ENCODE measurements around the gene ZMYND8. TPM values are rescaled to one million over a fixed set of nuclear protein-coding genes. Genes with fewer than 3 reads are reported as not detected.

Gene ZMYND8
- total and polyA plus RNA-seq, 3 donors from 2014 or later, result 30.4 to 102 (median 87.2) TPM

- Histone ChIP-seq H3K9me3 (no peaks in the 10 kb centered on the region), H3K36me3 (ENCODE audit: low read depth, missing control alignments) (no peaks in the 10 kb centered on the region), H3K4me1 (no peaks in the 10 kb centered on the region), H3K4me3 (no peak overlapping the region), H3K27me3 (no peaks in the 10 kb centered on the region), H3K27ac (no peak overlapping the region)
- DNase-seq, result no peak
- intact Hi-C loops (cut with DNase I; ENCODE audit: low total_unique reads), result loop anchor here (10.0 kb wide), 1 partner anchor 413 kb away; no protein-coding TSS in a partner anchor
- 85 to 91% methylated on average over 8 to 9 of the region's 9 CpGs for WGBS, 2 donors
- TF ChIP-seq POLR2A (IDR thresholded peaks at IDR 0.05), result no peak
- TF ChIP-seq, protein P1, sequence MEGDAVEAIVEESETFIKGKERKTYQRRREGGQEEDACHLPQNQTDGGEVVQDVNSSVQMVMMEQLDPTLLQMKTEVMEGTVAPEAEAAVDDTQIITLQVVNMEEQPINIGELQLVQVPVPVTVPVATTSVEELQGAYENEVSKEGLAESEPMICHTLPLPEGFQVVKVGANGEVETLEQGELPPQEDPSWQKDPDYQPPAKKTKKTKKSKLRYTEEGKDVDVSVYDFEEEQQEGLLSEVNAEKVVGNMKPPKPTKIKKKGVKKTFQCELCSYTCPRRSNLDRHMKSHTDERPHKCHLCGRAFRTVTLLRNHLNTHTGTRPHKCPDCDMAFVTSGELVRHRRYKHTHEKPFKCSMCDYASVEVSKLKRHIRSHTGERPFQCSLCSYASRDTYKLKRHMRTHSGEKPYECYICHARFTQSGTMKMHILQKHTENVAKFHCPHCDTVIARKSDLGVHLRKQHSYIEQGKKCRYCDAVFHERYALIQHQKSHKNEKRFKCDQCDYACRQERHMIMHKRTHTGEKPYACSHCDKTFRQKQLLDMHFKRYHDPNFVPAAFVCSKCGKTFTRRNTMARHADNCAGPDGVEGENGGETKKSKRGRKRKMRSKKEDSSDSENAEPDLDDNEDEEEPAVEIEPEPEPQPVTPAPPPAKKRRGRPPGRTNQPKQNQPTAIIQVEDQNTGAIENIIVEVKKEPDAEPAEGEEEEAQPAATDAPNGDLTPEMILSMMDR (IDR thresholded peaks at IDR 0.05), result no peak
Measured at GRCh38 chr20:47167846-47168245, 188.7 kb downstream of the ZMYND8 start.

GRCh38 chr20:47165376-47165865, 191.1 kb downstream of the ZMYND8 start:
- intact Hi-C loops (cut with DNase I; ENCODE audit: low total_unique reads), result loop anchor here (10.0 kb wide), 1 partner anchor 411 kb away; no protein-coding TSS in a partner anchor
- no peak for DNase-seq
- TF ChIP-seq POLR2A (IDR thresholded peaks at IDR 0.05), result no peak
- TF ChIP-seq, protein P1 (IDR thresholded peaks at IDR 0.05), result no peak
- 66 to 72% methylated on average over 4 of the region's 4 CpGs for WGBS, 2 donors
- H3K27me3 ChIP-seq, result no peaks in the 10 kb centered on the region
- H3K27ac ChIP-seq, result no peak overlapping the region
- no peaks in the 10 kb centered on the region for H3K4me1 ChIP-seq
- H3K36me3 ChIP-seq (ENCODE audit: low read depth, missing control alignments), result no peaks in the 10 kb centered on the region
- H3K9me3 ChIP-seq, result no peaks in the 10 kb centered on the region
- no peak overlapping the region for H3K4me3 ChIP-seq

DNA sequence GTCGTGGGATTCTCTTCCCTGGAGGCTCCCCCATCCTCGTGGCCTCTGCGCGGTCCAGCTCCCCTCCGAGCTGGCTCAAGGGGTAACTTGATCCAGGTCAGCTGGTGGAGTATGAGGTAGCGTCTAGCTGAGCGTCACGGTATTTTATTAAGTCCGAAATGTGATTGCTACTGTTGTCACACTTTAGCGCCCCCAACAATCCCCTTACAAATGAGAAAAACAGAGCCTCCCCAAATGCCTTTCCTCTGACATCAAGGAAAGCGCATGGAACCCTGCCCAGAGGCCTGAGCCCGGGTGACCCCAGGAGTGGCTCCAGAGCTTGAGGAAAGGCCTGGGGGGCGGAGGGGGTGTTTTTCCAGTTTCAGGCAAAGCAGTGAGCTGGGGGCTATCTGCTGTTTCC, 192.4 kb downstream of the ZMYND8 start:
- H3K36me3 ChIP-seq (ENCODE audit: low read depth, missing control alignments), result no peaks in the 10 kb centered on the region
- TF ChIP-seq POLR2A (IDR thresholded peaks at IDR 0.05), result no peak
- TF ChIP-seq, protein P1 (IDR thresholded peaks at IDR 0.05), result no peak
- H3K9me3 ChIP-seq, result no peaks in the 10 kb centered on the region
- no peaks in the 10 kb centered on the region for H3K4me1 ChIP-seq
- intact Hi-C loops (cut with DNase I; ENCODE audit: low total_unique reads), result loop anchor here (10.0 kb wide), 1 partner anchor 409 kb away; no protein-coding TSS in a partner anchor
- H3K27me3 ChIP-seq, result no peaks in the 10 kb centered on the region
- DNase-seq, result no peak
- no peak overlapping the region for H3K27ac ChIP-seq
- 88 to 91% methylated on average over 13 of the region's 13 CpGs for WGBS, 2 donors
- H3K4me3 ChIP-seq, result no peak overlapping the region

- Histone ChIP-seq H3K9me3 (no peaks in the 10 kb centered on the region), H3K36me3 (ENCODE audit: low read depth, missing control alignments) (no peaks in the 10 kb centered on the region), H3K4me3 (no peak overlapping the region), H3K27ac (no peak overlapping the region), H3K4me1 (no peaks in the 10 kb centered on the region), H3K27me3 (no peaks in the 10 kb centered on the region)
- no peak for DNase-seq
- no peak for TF ChIP-seq POLR2A (IDR thresholded peaks at IDR 0.05)
- TF ChIP-seq, protein P1 (IDR thresholded peaks at IDR 0.05), result no peak
- WGBS, 2 donors, result 92 to 93% methylated on average over 10 of the region's 10 CpGs
- intact Hi-C loops (cut with DNase I; ENCODE audit: low total_unique reads), result loop anchor here (10.0 kb wide), 1 partner anchor 407 kb away; no protein-coding TSS in a partner anchor
Measured at GRCh38 chr20:47161411-47161810, 195.1 kb downstream of the ZMYND8 start.

DNA sequence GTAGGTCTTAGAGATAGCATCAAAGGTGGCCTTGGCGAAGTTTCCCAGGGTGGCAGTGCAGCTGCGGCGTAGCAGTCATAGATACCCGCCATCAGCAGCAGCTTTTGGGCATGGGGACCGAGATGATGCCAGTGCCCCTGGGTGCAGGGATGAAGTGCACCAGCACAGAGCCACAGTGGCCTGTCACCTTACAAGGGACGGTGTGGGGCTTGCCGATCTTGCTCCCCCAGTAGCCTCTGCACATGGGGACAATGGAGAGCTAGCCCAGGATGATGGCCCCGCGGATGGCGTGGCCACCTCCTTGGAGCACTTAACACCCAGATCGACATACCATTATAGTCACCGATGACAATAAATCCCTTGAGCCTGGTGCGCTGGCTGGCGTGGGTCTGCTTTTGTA, 195.5 kb downstream of the ZMYND8 start:
- no peak for DNase-seq
- no peak overlapping the region for H3K27ac ChIP-seq
- H3K27me3 ChIP-seq, result no peaks in the 10 kb centered on the region
- no peaks in the 10 kb centered on the region for H3K4me1 ChIP-seq
- no peak for TF ChIP-seq POLR2A (IDR thresholded peaks at IDR 0.05)
- TF ChIP-seq, protein P1 (IDR thresholded peaks at IDR 0.05), result no peak
- 88 to 100% methylated on average over 7 to 14 of the region's 14 CpGs for WGBS, 2 donors
- H3K4me3 ChIP-seq, result no peak overlapping the region
- intact Hi-C loops (cut with DNase I; ENCODE audit: low total_unique reads), result loop anchor here (10.0 kb wide), 1 partner anchor 406 kb away; no protein-coding TSS in a partner anchor
- no peaks in the 10 kb centered on the region for H3K9me3 ChIP-seq
- H3K36me3 ChIP-seq (ENCODE audit: low read depth, missing control alignments), result no peaks in the 10 kb centered on the region

Measured in testis (tissue), 3 donors.